CD4-positive, alpha-beta T cell (primary cell): Measurements from ENCODE around the gene LRRC52. TPM values are rescaled to one million over a fixed set of nuclear protein-coding genes. Genes with fewer than 3 reads are reported as not detected.

Experiments used
- ATAC-seq: fragments of 200-7000 bp; cut with Tn5 transposase; one replicate; pipeline ENCODE4 v1.10.0; 2022; ENCODE audit warnings: mild to moderate bottlenecking; ENCODE audit not compliant: poor library complexity
- CTCF ChIA-PET: fragments of 350-600 bp; sonication (Branson Sonifier 250); formaldehyde crosslinking; loops from one replicate; lab custom pipeline; 2021; ENCODE audit warnings: antibody characterized with exemption, inconsistent platforms; lab: Charles Lee
- POLR2A ChIA-PET: fragments of 350-600 bp; sonication (Branson Sonifier 250); formaldehyde crosslinking; loops from one replicate; lab custom pipeline; 2021; ENCODE audit warnings: antibody characterized with exemption, inconsistent platforms; lab: Charles Lee
- DNase-seq, 14 experiments: peaks; one replicate each; pipeline ENCODE4 v3.0.0-alpha.2; 2013 to 2020; ENCODE audit warnings: mixed read lengths in 2 of 14
- H3K27ac ChIP-seq, 2 donors: one replicate each; pipeline versions ENCODE4 v1.5.1 to v1.7.0; 2013; ENCODE audit warnings: low read length in 2 of 2, low read depth in 1 of 2, mild to moderate bottlenecking in 1 of 2
- H3K27me3 ChIP-seq, 2 experiments: 1 replicate in 1 of 2; 2 replicates in 1 of 2; pipeline versions ENCODE4 v1.6.1 to v1.7.0; 2013; ENCODE audit warnings: low read length in 2 of 2, control low read depth in 1 of 2, mild to moderate bottlenecking in 1 of 2, moderate library complexity in 1 of 2; ENCODE audit not compliant: insufficient read depth in 2 of 2, control insufficient read depth in 1 of 2
- H3K36me3 ChIP-seq: one replicate; pipeline ENCODE4 v1.6.1; 2013; ENCODE audit warnings: low read length, control low read depth; ENCODE audit not compliant: insufficient read depth
- H3K4me1 ChIP-seq: one replicate; pipeline ENCODE4 v1.6.1; 2013; ENCODE audit warnings: low read length, control low read depth; ENCODE audit not compliant: insufficient read depth
- H3K4me3 ChIP-seq: one replicate; pipeline ENCODE4 v1.5.1; 2013; ENCODE audit warnings: mild to moderate bottlenecking, low read length, moderate library complexity
- H3K9me3 ChIP-seq, 2 experiments: 1 replicate in 1 of 2; 2 replicates in 1 of 2; pipeline versions ENCODE4 v1.6.1 to v1.7.0; 2013; ENCODE audit warnings: low read length in 2 of 2, mild to moderate bottlenecking in 2 of 2, control low read depth in 1 of 2, moderate library complexity in 1 of 2; ENCODE audit not compliant: control insufficient read depth in 1 of 2, insufficient read depth in 1 of 2
- H3K27ac Mint-ChIP-seq: one replicate; pipeline ENCODE4 v1.8.0; 2020; ENCODE audit warnings: mixed read lengths
- H3K27me3 Mint-ChIP-seq: one replicate; pipeline ENCODE4 v1.8.0; 2021; ENCODE audit warnings: mixed read lengths
- H3K36me3 Mint-ChIP-seq: one replicate; pipeline ENCODE4 v1.8.0; 2021; ENCODE audit warnings: low read depth, mixed read lengths
- H3K4me1 Mint-ChIP-seq: one replicate; pipeline ENCODE4 v1.8.0; 2021; ENCODE audit warnings: low read depth, mixed read lengths
- H3K4me3 Mint-ChIP-seq: one replicate; pipeline ENCODE4 v1.8.0; 2020; ENCODE audit warnings: mild to moderate bottlenecking, mixed read lengths
- H3K9me3 Mint-ChIP-seq: one replicate; pipeline ENCODE4 v1.8.0; 2020; ENCODE audit warnings: mixed read lengths
- intact Hi-C, 2 experiments: fragments of 100-400 bp; cut with DNase I in 1 of 2; cut with micrococcal nuclease in 1 of 2; formaldehyde crosslinking; loops; one replicate each; pipeline versions ENCODE4 v1.15.1 to v1.9.0; 2023 to 2025; cut with DNase I, micrococcal nuclease
- total RNA-seq, 174 experiments: library from RNA in 2 of 174; stranded (reverse) in 2 of 174; gene quantifications; one replicate each; pipeline ENCODE4 v1.2.3 and lab custom pipeline; 2021 to 2026
- TF ChIP-seq, protein P1 (sequence below): fragments of 200-600 bp; IDR thresholded peaks from one replicate; pipeline ENCODE4 v1.8.0; 2022; ENCODE audit warnings: antibody characterized with exemption, mild to moderate bottlenecking

Gene LRRC52
- total RNA-seq, 2 experiments from 2014 or later: not detected

DNA sequence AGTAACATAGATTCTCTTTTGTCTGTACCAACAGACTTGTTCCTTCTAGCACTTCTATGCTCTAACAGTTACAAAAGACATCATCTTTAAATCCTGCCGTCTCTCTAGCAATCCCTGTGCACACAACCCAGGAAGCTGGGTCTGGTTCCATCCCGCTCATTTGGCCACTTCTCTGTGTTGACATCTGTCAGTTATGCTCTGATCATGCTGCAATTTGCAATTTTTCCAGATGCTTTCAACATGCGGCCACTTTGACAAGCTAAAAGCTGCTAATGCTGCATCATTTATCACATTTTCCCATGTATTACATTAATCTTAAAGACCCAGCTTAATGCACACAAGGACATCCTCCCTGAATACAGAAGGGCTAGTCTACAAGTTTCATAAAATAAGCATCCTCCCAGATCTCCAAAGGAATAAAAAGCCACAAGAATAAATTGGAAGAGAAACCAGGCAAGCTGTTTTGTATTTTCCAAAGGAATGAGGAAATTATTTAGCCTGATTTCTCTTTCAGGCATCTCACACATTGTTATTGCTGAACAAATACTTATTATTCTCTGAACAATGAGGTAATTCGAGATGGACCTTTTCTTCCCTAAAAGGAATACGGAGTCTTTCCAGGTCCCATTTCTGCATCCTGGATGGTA is 19.0 kb upstream of the LRRC52 start:
- DNase-seq (no peak), ATAC-seq (no peak)
- Histone ChIP-seq H3K9me3 (peaks cover 3 to 10% of the 10 kb centered on the region in 2 experiments), H3K36me3 (no peaks in the 10 kb centered on the region), H3K4me3 (no peak overlapping the region), H3K4me1 (no peaks in the 10 kb centered on the region), H3K27ac (no peak overlapping the region), H3K27me3 (peaks cover 22 to 23% of the 10 kb centered on the region in 2 experiments)
- Mint-ChIP-seq H3K4me3 (no peak overlapping the region), H3K27ac (no peak overlapping the region), H3K9me3 (peaks cover 15% of the 10 kb centered on the region), H3K36me3 (no peaks in the 10 kb centered on the region), H3K27me3 (peaks cover 76% of the 10 kb centered on the region), H3K4me1 (no peaks in the 10 kb centered on the region)
- TF ChIP-seq, protein P1, sequence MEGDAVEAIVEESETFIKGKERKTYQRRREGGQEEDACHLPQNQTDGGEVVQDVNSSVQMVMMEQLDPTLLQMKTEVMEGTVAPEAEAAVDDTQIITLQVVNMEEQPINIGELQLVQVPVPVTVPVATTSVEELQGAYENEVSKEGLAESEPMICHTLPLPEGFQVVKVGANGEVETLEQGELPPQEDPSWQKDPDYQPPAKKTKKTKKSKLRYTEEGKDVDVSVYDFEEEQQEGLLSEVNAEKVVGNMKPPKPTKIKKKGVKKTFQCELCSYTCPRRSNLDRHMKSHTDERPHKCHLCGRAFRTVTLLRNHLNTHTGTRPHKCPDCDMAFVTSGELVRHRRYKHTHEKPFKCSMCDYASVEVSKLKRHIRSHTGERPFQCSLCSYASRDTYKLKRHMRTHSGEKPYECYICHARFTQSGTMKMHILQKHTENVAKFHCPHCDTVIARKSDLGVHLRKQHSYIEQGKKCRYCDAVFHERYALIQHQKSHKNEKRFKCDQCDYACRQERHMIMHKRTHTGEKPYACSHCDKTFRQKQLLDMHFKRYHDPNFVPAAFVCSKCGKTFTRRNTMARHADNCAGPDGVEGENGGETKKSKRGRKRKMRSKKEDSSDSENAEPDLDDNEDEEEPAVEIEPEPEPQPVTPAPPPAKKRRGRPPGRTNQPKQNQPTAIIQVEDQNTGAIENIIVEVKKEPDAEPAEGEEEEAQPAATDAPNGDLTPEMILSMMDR: no peak
- POLR2A ChIA-PET: no interaction called here
- intact Hi-C loops: no loop called here
- CTCF ChIA-PET: no interaction called here

DNA sequence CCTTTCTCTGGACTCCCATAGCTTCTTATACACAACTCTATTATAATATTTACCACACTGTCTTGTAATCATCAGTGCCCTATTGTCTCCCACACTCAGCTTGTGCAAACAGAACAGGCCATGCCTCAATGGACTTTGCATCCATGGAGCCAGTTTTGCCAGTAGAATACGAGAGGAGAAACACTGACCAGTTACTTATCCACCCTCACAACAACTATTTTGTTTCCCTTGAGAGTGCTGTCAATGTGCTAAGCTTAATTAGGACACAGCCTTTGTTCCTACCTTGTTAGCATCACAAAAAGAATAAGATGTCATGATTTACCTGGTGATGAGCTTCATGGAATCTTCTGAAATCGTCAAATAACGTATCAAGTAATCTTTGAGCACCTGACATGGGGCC is 18.1 kb upstream of the LRRC52 start:
- H3K9me3 Mint-ChIP-seq: peaks cover 12% of the 10 kb centered on the region
- intact Hi-C loops: no loop called here
- POLR2A ChIA-PET: no interaction called here
- peaks cover 18 to 22% of the 10 kb centered on the region in 2 experiments for H3K27me3 ChIP-seq
- ATAC-seq (no peak), DNase-seq (no peak)
- H3K4me1 Mint-ChIP-seq: no peaks in the 10 kb centered on the region
- H3K27ac Mint-ChIP-seq: no peak overlapping the region
- no peak overlapping the region for H3K27ac ChIP-seq
- H3K36me3 ChIP-seq: no peaks in the 10 kb centered on the region
- no peak overlapping the region for H3K4me3 ChIP-seq
- no peak overlapping the region for H3K4me3 Mint-ChIP-seq
- peaks cover 74% of the 10 kb centered on the region for H3K27me3 Mint-ChIP-seq
- CTCF ChIA-PET: no interaction called here
- H3K9me3 ChIP-seq: peaks cover 3 to 10% of the 10 kb centered on the region in 2 experiments
- no peaks in the 10 kb centered on the region for H3K36me3 Mint-ChIP-seq
- TF ChIP-seq, protein P1: no peak
- no peaks in the 10 kb centered on the region for H3K4me1 ChIP-seq

DNA sequence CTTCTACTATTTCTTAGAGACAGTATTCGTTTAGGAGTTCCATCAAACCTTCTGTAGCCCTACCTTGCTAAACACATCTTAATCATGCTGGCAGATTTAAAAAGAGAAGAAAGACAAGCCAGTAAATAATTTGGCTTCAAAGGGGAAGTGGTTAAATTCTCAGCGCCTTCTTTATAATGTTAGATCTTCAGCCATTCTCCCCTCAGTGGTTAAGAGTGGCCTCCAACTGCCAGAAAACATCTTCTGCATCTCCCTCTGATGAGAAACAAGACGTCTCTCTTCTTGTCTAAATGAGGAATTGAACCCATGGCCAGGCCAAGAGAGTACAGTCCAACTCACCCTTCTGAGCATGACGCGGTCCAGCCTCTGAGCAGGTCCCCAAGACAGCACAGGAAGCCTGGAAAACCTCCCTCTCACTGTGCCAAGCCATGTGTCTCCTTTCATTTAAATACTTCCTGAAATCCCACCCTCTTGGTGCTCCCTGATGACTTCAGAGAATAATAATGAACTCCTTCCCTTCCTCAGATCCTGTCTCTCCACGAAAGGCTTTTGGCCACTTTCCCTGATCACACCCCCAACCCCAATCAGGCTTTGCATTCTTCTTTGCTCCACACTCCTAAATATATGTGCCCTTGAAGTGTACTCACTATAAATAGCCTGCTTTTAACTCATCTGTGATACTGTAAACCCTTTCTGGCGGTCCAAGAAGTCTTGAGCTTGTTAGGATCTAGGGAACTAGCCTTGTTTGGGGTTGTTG is 16.4 kb upstream of the LRRC52 start:
- no peak overlapping the region for H3K4me3 Mint-ChIP-seq
- H3K9me3 ChIP-seq: peaks cover 0 to under 1% of the 10 kb centered on the region in 2 experiments
- no peaks in the 10 kb centered on the region for H3K4me1 Mint-ChIP-seq
- no peak overlapping the region for H3K4me3 ChIP-seq
- ChIA-PET CTCF (no interaction called here), POLR2A (no interaction called here)
- TF ChIP-seq, protein P1: no peak
- DNase-seq: no peak
- peaks cover 2% of the 10 kb centered on the region for H3K9me3 Mint-ChIP-seq
- no peak overlapping the region for H3K27ac Mint-ChIP-seq
- intact Hi-C loops: no loop called here
- no peaks in the 10 kb centered on the region for H3K36me3 ChIP-seq
- peaks cover 15 to 33% of the 10 kb centered on the region in 2 experiments for H3K27me3 ChIP-seq
- H3K27ac ChIP-seq: no peak overlapping the region
- H3K36me3 Mint-ChIP-seq: no peaks in the 10 kb centered on the region
- no peak for ATAC-seq
- peaks cover 67% of the 10 kb centered on the region for H3K27me3 Mint-ChIP-seq
- H3K4me1 ChIP-seq: no peaks in the 10 kb centered on the region
